ENCODE measurements around the gene FSCN2.

FSCN2 gene

DNA sequence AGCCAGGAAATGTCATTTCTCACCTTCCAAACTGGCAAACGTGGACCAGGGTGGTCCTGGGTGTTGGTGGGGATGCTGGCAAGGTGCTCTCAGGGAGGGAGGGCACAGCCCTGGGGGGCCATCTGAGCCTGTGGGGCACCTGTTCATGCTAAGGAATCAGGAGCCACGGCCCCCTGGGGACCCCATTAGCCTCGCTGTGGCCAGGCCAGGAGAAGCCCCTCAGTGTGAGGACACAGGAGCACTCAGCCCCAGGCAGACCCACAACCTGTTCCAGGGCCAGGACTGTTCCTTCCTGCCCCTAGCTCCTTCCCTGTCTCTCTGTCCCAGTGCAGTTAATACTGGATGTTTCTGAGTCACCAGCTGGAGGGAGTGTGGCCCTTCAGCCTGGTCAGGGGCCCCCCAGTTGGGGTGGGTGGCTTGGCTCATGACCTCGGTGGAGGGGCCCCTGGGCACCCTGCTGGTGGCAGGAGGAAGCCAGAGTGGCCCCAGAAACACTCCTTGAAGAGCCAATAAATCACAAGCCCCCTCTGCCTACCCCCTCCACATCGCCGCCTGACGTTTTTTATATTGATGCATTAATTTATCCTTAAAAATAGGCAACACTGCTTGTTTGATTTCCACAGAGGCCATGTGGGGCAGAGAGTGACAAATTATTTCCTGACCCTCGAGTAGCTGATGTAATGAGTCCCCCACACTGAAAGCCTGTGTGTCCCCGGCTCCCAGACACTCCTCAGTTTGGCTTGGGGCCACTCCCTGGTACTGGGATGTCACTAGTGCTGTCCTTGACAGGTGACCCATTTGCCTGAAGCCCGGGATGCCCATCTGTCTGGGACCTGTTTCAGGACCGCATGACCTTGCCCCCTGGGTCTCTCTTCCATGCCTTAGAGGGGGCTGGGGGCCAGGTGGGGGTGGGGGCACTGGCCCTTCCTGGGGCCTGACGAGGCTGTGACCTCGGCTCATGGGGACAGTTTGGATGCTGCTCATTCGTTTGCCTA lies 37.9 kb upstream of the FSCN2 start:
- no peak for DNase-seq

DNA sequence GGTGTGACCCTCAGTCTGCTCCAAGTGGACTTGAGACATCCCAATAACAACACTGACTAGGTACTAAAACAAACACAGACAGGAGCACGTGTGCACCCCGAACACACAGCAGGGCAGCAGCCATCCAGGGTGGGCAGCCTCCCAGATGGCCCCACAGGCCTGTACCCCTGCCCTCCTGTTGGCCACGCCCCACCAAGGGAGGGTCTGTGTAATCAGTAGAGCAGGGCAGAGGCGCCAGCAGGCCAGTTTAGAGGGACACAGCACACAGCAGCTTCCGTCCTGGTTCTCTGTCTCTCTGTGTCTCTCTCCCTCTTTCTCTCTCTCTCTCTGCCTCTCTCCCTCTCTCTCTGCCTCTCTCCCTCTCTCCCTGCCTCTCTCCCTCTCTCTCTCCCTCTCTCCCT lies 37.0 kb upstream of the FSCN2 start:
- peak in 1 of 2 experiments; percentile 60 for DNase-seq

DNA sequence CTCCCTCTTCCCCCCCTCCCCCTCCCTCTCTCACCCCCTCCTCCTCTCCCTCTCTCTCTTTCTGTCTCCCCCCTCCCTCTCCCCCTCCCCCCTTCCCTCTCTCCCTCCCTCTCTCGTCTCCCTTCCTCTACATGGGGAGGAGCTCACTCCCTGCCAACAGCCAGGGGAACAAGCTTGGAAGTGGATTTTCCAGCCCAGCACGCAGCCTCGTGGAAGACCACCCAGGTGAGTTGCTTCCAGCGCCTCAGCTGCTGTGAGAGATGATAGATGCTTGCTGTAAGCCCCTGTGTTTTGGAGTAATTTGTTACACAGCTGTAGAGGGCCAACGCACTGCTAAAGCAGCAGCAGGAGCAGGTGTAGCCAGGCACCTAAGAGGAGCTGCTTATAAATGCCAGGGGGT lies 36.4 kb upstream of the FSCN2 start:
- no peak for DNase-seq

DNA sequence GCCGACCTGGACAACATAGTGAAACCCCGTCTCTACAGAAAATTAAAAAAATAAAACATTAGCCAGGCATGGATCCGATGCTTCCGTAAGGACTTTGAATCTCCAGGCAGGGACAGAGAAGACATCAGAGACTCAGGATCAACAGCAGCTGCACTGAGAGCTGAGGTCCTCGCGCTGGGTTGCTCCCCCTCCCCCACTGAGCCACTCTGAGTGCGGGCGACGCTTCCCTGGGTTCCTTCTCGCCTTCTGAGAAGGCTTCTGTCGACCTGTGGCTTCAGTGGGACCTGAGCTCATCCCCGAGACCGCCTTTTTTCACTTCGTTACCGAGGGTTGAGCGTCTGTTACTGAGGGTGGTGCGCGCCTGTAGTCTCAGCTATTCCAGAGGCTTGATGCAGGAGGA lies 36.0 kb upstream of the FSCN2 start:
- no peak for DNase-seq

DNA sequence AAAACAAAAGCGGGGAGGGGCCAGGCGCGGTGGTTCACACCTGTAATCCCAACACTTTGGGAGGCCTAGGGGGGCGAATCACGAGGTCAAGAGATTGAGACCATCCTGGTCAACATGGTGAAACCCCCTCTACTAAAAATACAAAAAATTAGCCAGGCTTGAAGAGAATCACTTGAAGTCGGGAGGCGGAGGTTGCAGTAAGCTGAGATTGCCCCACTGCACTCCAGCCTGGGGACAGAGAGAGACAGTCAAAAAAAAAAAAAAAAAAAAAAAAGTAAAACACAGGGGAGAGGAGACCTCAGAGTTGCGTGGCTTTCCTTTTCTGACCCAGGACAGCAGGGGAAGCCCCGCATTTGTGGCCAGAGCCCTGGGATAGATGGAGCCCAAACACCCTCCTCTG lies 35.5 kb upstream of the FSCN2 start:
- no peak for DNase-seq

DNA sequence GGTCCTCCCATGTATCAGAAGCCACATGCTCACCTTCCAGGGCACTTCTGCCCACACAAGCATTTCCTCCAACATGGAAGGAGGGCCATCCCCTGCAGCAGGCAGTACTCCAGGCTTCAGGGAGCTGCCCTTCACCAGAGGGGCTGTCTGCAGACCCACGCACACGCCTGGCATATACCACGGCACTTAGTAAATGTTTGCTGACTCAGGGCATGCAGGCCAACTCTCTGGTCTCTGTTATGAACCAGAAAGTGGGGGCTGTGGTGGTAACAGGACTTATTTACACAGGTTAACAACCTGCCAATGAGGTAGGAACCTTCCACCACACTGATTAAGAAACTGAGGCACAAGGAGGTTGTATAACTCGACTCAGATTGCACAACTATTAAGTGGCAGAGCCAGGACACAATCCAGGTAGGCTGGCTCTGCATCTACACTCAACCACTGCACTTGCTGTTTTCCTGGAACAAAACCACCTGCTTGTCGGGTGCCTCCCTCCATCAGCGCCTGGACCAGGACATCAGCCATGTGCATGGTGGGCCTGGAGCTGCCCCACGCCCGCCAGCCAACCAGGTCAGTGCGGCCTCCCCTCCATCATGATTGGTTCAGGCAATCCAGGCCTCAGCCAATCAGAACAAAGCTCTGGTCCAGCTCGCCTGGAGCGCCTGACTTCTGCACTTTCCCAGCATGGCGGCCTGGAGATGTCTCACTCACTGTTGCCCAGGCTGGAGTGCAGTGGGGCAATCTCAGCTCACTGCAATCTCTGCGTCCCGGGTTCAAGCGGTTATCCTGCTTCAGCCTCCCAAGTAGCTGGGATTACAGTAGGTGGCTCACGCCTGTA lies 34.8 kb upstream of the FSCN2 start:
- DNase-seq, result no peak

DNA sequence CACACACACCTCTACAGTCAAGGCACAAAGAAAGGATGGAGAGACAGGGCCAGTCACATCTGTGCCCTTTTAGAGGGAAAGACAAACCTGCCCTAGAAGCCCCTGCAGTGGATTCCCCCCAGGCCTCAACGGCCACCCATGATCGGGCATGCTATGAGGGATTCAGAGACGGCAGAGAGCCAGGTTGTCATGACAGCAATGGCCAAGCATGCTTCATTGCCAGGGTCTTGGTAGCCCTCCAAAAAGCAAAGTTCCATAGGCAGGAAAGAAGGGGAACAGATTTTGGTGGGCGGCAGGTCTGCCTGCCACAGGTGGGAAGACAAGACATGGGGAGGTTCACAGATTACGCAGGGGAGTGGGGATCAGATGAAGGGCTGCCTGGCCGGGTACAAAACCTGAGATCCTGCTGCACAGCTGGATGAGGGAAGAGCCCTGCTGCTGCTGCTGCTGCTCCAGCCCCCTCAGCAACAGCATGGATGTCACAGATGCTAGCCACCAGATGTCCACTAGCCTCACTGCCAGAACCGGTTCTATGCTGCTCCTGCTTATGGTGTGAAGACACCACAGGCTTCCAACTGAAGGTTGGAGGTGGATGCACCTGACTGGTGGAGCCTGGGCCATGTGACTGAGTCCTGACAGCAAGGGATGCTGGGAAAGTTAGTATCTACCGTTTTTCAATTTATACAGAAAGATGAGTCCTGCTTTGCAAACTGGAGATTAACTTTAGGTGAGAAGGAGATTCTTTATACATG lies 33.4 kb upstream of the FSCN2 start:
- peak; percentile 98 to 100 for DNase-seq

DNA sequence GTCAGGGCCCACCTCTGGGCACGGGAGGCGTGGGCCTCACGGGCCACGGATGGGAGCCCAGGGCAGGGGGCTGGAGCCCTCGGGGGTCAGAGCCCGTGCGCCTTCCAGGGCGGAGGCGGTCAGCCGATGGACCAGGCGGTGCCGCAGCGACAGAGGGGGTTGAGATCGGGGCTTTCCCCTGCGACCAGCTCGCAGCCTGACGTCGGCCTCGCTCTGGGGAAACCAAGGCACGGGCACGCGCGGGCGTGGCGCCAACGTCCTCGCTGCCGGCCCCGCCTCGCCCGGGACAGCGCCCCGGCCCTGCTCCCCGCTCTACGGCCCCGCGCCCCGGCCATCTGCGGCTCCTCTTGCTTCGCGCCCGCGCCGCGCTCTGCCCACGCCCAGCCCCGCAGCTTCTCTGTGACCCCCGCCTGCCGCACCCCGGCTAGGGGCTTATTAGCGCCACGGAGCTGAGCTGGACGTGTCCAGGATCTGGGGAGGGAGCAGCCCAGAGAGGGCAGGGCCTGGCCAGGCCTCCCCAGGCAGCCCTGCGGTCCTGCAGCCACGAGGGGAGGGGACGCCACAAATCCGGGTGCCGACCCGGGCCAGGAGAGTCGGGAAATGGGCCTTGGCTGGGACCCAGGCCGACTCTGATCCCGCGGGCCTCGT lies 29.1 kb upstream of the FSCN2 start:
- no peak for DNase-seq

DNA sequence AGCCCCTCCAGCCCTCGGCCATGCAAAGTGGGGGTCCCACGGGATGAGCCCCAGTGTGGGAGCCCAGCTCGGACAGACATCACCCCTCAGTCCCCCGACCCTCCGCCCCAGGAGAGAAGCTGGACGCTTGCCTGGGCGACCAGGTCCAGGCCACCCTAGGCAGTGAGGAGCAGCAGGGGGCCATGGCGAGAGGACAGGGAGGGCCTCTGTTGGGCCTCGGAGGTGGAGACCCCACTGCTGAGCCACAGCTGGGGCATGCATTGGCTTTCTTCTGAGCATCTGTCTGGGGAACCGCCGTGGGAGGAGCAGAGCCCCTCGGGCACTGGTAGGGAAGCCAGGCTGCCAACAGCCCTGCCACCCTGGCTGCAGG lies 28.6 kb upstream of the FSCN2 start:
- no peak for DNase-seq

DNA sequence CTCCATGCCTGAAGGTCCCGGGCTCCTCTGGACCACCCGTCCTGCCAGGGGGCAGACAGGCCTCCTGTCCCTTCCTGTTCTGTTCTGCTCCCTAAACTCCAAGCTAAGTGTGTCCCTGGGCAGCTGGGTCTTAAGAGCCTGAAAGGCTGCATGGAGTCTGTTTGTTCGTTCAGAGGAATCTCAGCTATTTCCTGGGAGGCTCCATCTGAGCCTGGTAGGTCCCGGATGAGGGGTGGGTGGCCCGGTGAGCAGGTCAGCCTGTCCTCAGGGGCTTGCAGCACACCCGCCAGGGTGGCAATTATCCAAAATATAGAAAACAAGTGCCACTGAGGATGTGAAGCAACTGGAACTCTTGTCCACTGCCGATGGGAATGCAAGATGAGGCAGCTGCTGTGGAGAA lies 28.1 kb upstream of the FSCN2 start:
- no peak for DNase-seq

DNA sequence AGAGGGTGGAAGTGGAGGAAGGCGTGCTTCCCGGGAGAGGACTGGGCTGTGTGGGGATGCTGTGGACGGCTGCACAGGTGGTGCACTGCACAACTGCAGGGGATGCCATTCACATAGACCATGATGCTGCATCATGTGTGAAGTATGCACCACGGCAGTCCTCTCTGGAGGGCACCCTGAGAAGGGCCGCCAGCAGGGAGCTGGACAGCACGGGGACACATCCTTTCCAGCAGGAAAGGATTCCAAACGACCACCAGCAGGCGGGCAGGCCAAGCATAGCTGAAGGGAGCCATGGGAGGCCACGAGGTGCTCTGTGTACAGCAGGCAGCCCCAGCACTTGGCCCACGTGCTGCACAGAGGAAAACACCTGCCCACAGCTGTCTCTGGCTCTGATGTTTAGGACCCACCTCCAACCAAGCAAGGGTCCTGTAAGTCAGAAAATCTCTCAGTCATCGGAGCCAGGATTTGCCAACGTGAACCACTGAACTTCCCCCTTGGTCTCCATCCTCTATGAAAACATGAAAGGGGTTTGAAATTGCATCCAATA lies 25.6 kb upstream of the FSCN2 start:
- DNase-seq, result no peak

DNA sequence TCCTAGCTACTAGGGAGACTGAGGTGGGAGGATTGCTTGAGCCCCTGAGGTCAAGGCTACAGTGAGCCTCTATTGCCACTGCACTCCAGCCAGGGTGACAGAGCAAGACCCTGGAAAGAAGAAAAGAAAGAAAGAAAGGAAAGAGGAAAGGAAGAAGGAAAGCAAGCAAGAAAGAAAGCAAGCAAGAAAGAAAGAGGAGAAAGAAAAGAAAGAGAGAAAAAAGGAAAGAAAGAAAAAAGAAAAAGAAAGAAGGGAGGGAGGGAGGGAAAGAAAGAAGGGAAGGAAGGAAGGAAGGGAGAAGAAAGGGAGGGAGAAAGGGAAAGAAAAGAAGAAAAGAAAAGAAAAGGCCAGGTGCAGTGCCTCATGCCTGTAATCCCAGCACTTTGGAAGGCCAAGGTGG lies 24.6 kb upstream of the FSCN2 start:
- no peak for DNase-seq

DNA sequence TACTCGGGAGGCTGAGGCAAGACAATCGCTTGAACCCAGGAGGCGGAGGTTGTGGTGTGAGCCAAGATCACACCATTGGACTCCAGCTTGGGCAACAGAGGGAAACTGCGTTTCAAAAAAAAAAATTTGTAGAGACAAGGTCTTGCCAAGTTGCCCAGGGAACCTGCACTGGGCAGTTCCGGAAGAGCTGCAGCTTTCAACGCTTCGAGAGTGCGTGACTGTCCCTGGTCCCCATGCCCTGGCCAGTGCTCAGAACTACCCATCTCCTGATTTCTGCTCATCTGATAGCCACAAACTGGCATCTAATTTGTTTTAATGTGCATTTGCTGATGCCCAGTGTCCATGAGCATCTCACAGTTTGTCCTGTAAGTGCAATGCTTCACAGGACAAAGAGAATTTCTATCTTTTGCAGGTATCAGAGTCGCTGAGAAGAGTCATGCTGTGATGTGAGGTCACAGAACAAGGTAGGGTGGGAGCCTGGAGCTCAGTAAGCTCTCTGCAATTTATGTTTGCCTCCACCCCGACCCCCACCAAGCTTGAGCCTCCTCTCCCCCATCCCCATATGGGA lies 19.5 kb upstream of the FSCN2 start:
- peak in 1 of 2 experiments; percentile 66 for DNase-seq

DNA sequence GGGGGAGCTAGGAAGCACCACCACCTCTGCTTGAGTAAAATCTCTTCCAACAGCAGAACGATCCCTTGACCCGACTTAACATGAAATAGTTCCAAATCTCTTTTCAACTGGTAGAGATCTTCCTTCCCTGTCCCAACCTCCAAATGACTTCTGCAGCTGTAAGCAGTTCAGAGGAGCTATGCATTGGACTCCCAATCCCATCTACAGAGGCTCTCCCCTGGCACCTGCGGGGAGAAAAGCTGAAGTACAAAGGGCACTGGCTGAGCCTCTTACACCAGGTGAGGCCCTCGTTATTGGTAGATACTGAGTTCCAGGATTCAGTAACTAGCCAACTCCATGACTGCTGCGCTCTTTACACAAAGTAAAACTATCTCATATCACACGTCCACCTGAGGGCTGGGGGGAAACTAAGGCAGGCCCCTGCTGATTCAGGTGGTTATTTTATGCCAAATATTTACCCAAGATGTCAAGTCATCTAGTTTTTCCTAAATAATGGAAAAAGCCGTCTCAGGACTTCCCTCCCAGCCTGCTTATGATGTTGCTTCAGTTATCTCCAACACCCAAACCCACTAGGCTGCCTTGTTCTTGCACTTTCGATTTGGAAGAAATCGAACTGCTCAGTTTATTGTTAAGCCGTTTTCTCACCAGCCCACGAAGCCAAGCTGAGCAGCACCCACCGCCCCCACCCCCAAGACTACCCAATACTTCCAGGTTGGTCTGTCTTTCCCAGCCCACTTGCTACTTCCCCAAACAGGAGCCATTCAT lies 18.8 kb upstream of the FSCN2 start:
- DNase-seq, result peak in 1 of 2 experiments; percentile 66

DNA sequence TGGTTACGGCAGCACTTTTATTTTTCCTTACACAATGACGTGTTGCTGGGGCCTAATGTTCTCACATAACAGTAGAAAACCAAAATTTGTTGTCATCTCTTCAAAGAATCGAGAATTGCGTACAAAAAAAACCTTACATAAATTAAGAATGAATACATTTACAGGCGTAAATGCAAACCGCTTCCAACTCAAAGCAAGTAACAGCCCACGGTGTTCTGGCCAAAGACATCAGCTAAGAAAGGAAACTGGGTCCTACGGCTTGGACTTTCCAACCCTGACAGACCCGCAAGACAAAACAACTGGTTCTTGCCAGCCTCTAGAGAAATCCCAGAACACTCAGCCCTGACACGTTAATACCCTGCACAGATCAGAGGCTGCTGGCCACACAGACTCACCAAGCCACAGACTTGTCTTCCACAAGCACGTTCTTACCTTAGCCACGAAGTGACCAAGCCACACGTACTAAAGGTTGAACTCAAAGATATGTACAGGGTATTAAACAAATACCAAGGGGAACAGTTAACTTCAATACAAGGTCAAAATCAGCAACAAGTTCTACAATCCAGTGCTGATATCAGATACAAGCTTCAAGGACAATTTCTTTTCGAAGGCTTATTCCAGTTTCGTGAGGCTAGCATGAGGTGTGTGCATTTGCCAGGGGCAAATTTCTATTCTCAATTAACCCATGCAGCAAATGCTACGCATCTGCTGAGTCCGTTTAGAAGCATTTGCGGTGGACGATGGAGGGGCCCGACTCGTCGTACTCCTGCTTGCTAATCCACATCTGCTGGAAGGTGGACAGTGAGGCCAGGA lies 18.0 kb upstream of the FSCN2 start:
- no peak for DNase-seq

DNA sequence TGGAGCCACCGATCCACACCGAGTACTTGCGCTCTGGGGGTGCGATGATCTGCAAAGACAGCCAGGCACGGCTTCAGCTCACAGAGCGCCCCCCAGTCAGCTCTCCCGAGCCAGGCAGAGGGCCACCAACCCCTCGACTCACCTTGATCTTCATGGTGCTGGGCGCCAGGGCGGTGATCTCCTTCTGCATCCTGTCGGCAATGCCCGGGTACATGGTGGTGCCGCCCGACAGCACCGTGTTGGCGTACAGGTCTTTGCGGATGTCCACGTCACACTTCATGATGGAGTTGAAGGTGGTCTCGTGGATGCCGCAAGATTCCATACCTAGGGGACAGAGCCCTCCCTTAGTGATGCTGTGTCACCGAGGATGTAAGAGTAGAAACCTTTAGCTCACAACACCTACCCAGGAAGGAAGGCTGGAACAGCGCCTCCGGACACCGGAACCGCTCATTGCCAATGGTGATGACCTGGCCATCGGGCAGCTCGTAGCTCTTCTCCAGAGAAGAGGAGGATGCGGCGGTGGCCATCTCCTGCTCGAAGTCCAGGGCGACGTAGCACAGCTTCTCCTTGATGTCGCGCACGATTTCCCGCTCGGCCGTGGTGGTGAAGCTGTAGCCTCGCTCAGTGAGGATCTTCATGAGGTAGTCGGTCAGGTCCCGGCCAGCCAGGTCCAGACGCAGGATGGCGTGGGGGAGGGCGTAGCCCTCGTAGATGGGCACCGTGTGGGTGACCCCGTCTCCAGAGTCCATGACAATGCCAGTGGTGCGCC lies 17.2 kb upstream of the FSCN2 start:
- no peak for DNase-seq

DNA sequence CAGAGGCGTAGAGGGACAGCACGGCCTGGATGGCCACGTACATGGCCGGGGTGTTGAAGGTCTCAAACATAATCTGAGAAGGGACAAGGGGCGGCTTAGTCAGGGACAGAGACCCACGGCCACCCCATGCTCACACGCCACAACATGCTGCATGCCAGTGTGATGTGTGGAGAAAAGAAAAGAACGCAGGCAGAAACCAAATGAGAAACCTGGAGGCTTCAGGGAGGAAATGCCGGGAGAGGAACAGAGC lies 16.7 kb upstream of the FSCN2 start:
- DNase-seq, result no peak

DNA sequence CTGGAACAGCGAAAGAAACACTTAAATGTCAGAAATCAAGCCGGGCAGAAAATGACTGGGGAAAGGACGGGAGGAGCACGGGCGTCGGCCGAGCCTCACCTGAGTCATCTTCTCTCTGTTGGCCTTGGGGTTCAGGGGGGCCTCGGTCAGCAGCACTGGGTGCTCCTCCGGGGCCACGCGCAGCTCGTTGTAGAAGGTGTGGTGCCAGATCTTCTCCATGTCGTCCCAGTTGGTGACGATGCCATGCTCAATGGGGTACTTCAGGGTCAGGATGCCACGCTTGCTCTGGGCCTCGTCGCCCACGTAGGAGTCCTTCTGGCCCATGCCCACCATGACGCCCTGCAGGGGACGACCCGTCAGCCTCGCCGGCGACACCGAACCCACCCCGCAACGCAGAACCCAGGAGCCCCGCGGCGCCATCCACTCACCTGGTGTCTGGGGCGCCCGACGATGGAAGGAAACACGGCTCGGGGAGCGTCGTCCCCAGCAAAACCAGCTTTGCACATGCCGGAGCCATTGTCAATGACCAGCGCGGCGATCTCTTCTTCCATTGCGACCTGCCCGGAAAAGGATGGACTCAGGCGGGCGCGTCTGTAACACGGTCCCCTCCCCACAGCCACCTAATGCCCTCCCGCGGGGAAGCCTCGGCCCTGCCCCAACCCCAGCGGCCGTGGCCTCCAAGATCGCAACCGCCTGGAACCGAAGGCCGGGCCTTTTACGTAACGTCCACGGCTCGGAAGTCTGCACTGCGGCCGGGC lies 16.2 kb upstream of the FSCN2 start:
- DNase-seq, result no peak
